ENCODE measurements around the gene SNRNP25. TPM values are rescaled to one million over a fixed set of nuclear protein-coding genes. Genes with fewer than 3 reads are reported as not detected.
A peak's percentile ranks its signal among the peaks of the same experiment; 100 is the strongest.

SNRNP25 gene
- polyA plus RNA-seq, 1 donor, result 21.6 TPM

DNA sequence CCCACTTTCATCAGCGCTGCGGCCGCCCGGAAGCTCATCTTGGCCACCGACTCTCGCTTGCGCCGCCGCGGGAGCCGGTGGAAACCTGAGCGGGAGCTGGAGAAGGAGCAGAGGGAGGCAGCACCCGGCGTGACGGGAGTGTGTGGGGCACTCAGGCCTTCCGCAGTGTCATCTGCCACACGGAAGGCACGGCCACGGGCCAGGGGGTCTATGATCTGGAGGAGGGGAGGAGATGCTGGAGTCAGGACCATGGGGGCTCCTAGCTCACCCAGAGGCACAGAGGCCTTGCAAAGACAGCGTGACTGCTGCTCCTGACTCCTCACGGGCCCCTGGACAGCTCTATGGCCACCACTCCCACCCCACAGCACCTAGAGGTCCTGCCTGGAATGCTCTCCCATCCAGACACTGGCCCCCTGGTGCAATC is 9.4 kb downstream of the SNRNP25 start:
- H3K27me3 ChIP-seq (ENCODE audit: control insufficient read depth, insufficient read depth, low read length), result no peaks in the 10 kb centered on the region
- no CpG with 5 or more reads among the region's 21 CpGs for WGBS (ENCODE audit: insufficient coverage, low lambda C conversion rate)
- no peaks in the 10 kb centered on the region for H3K4me1 ChIP-seq (ENCODE audit: control insufficient read depth, insufficient read depth, low read length)
- H3K9me3 ChIP-seq (ENCODE audit: control insufficient read depth, low read depth, low read length), result no peaks in the 10 kb centered on the region
- peaks cover 53% of the 10 kb centered on the region for H3K36me3 ChIP-seq (ENCODE audit: control insufficient read depth, insufficient read depth, low read length)
- DNase-seq, result no peak
- no peak overlapping the region for H3K4me3 ChIP-seq (ENCODE audit: low read length)
- no peak overlapping the region for H3K27ac ChIP-seq (ENCODE audit: low read length)

GRCh38 chr16:63466-63865 is 9.8 kb downstream of the SNRNP25 start:
- Histone ChIP-seq H3K27me3 (ENCODE audit: control insufficient read depth, insufficient read depth, low read length) (no peaks in the 10 kb centered on the region), H3K4me1 (ENCODE audit: control insufficient read depth, insufficient read depth, low read length) (no peaks in the 10 kb centered on the region), H3K27ac (ENCODE audit: low read length) (no peak overlapping the region), H3K9me3 (ENCODE audit: control insufficient read depth, low read depth, low read length) (no peaks in the 10 kb centered on the region), H3K36me3 (ENCODE audit: control insufficient read depth, insufficient read depth, low read length) (peaks cover 48% of the 10 kb centered on the region), H3K4me3 (ENCODE audit: low read length) (no peak overlapping the region)
- no CpG with 5 or more reads among the region's 16 CpGs for WGBS (ENCODE audit: insufficient coverage, low lambda C conversion rate)
- DNase-seq, result no peak

- H3K4me3 ChIP-seq (ENCODE audit: low read length), result no peak overlapping the region
- peaks cover 40% of the 10 kb centered on the region for H3K36me3 ChIP-seq (ENCODE audit: control insufficient read depth, insufficient read depth, low read length)
- no peak overlapping the region for H3K27ac ChIP-seq (ENCODE audit: low read length)
- WGBS (ENCODE audit: insufficient coverage, low lambda C conversion rate), result no CpG with 5 or more reads among the region's 25 CpGs
- H3K9me3 ChIP-seq (ENCODE audit: control insufficient read depth, low read depth, low read length), result no peaks in the 10 kb centered on the region
- no peak for DNase-seq
- no peaks in the 10 kb centered on the region for H3K4me1 ChIP-seq (ENCODE audit: control insufficient read depth, insufficient read depth, low read length)
- no peaks in the 10 kb centered on the region for H3K27me3 ChIP-seq (ENCODE audit: control insufficient read depth, insufficient read depth, low read length)
Observed at GRCh38 chr16:63998-64913, 10.6 kb downstream of the SNRNP25 start.

DNA sequence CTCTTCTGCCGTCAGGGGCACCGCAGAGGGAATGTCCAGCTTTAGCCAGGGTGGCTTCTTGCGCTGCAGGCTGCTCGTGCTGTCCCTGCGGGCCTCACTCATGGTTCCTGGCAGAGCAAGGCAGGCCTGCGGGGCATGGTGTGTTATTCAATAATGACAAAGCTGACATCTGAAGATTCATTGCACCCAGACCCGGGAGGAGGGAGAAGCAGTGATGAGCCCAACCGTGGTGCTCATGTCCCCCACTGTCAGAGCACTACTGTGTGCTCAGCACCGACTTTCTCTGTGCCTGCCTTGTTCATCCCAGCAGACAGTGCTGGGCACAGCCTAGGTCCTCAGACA is 11.3 kb downstream of the SNRNP25 start:
- peaks cover 34% of the 10 kb centered on the region for H3K36me3 ChIP-seq (ENCODE audit: control insufficient read depth, insufficient read depth, low read length)
- no peak for DNase-seq
- H3K9me3 ChIP-seq (ENCODE audit: control insufficient read depth, low read depth, low read length), result no peaks in the 10 kb centered on the region
- H3K4me1 ChIP-seq (ENCODE audit: control insufficient read depth, insufficient read depth, low read length), result no peaks in the 10 kb centered on the region
- no peak overlapping the region for H3K27ac ChIP-seq (ENCODE audit: low read length)
- no peak overlapping the region for H3K4me3 ChIP-seq (ENCODE audit: low read length)
- no CpG with 5 or more reads among the region's 9 CpGs for WGBS (ENCODE audit: insufficient coverage, low lambda C conversion rate)
- no peaks in the 10 kb centered on the region for H3K27me3 ChIP-seq (ENCODE audit: control insufficient read depth, insufficient read depth, low read length)

DNA sequence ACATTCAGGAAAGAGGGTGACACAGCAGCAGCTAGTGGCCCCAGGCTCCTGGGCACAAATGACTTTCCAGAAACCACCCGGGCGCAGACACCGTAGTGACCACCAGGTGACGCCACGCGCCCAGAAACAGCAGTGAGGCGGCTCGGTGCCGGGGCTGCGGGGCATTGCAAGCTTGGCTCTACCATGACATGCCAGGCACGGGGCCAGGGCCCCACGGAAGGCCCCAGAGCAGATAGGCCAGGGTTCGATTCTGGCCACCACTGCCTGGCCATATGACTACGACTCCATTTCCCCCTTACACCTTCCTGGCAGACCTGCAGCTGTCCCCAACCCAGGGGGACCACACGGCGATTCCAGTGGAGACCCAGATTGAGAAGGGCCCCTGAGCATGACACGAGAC is 12.1 kb downstream of the SNRNP25 start:
- Histone ChIP-seq H3K27me3 (ENCODE audit: control insufficient read depth, insufficient read depth, low read length) (no peaks in the 10 kb centered on the region), H3K27ac (ENCODE audit: low read length) (no peak overlapping the region), H3K4me3 (ENCODE audit: low read length) (no peak overlapping the region), H3K4me1 (ENCODE audit: control insufficient read depth, insufficient read depth, low read length) (peaks cover under 1% of the 10 kb centered on the region), H3K36me3 (ENCODE audit: control insufficient read depth, insufficient read depth, low read length) (peaks cover 28% of the 10 kb centered on the region), H3K9me3 (ENCODE audit: control insufficient read depth, low read depth, low read length) (no peaks in the 10 kb centered on the region)
- peak; percentile 57 to 62 for DNase-seq
- no CpG with 5 or more reads among the region's 17 CpGs for WGBS (ENCODE audit: insufficient coverage, low lambda C conversion rate)

DNA sequence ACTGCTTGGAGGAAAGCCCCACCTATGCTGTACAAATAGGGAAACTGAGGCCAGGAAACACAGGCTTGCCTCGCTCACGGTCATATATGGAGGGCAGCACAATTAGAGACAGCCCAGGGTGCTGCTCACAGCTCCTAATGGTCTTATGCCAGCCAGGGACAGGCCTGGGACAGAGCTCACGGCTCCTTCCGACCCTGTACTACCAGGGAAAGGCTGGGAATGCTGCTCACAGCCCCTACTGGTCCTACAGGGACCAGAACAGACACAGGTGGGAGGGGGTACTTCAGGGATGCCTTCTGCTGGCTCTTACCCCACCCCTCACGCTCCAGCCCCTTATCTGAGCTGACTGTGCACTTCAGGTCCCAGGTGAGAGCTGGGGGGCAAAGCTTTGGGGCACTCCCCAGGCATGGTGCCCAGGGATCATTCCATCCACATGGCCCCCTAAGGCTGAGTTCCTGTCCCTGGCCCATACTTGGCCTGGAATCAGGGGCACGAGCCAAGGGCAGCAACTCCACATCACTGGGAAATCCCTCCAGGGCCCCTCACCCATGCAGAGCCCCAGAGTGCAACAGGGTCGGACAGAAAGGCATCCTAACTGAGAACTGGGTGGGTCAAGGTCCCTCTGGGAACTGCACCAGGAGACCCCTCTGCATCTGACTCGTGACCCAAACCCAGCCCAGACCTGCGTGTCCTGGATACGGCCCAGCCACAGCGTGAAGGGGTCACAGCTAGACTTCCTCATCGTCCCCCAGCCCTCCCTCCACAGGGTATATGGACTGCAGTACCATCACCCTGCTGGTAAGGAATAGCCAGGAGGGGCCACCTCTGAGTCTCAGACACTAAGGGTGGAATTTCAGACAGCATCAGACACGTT is 12.9 kb downstream of the SNRNP25 start:
- Histone ChIP-seq H3K9me3 (ENCODE audit: control insufficient read depth, low read depth, low read length) (no peaks in the 10 kb centered on the region), H3K4me1 (ENCODE audit: control insufficient read depth, insufficient read depth, low read length) (peaks cover 8% of the 10 kb centered on the region), H3K4me3 (ENCODE audit: low read length) (no peak overlapping the region), H3K36me3 (ENCODE audit: control insufficient read depth, insufficient read depth, low read length) (peaks cover 24% of the 10 kb centered on the region), H3K27me3 (ENCODE audit: control insufficient read depth, insufficient read depth, low read length) (no peaks in the 10 kb centered on the region), H3K27ac (ENCODE audit: low read length) (no peak overlapping the region)
- no CpG with 5 or more reads among the region's 13 CpGs for WGBS (ENCODE audit: insufficient coverage, low lambda C conversion rate)
- DNase-seq, result no peak

GRCh38 chr16:67183-67791 is 13.7 kb downstream of the SNRNP25 start:
- WGBS (ENCODE audit: insufficient coverage, low lambda C conversion rate), result no CpG with 5 or more reads among the region's 10 CpGs
- Histone ChIP-seq H3K4me1 (ENCODE audit: control insufficient read depth, insufficient read depth, low read length) (peaks cover 10% of the 10 kb centered on the region), H3K27ac (ENCODE audit: low read length) (no peak overlapping the region)

DNA sequence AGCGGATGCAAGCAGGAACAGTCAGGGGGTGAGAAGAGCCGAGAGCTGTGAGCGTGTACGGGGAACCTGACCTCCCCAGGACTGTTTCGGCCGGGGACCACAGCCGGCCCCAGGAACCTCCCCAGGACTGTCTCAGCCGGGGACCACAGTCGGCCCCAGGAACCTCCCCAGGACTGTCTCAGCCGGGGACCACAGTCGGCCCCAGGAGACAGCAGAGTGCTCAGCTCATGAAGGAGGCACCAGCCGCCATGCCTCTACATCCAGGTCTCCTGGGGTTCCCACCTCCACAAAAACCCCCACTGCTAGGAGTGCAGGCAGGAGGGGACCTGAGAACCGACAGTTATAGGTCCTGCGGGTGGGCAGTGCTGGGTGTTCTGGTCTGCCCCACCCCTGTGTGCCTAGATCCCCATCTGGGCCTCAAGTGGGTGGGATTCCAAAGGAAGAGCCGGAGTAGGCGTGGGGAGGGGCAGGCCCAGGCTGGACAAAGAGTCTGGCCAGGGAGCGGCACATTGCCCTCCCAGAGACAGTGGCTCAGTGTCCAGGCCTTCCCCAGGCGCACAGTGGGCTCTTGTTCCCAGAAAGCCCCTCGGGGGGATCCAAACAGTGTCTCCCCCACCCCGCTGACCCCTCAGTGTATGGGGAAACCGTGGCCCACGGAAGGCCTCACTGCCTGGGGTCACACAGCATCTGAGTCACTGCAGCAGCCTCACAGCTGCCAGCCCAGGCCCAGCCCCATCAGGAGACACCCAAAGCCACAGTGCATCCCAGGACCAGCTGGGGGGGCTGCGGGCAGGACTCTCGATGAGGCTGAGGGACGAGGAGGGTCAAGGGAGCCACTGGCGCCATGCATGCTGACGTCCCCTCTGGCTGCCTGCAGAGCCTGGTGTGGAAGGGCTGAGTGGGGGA is 14.5 kb downstream of the SNRNP25 start:
- no peak for DNase-seq
- no CpG with 5 or more reads among the region's 27 CpGs for whole genome bisulfite sequencing (ENCODE audit: insufficient coverage, low lambda C conversion rate)
- H3K36me3 ChIP-seq (ENCODE audit: control insufficient read depth, insufficient read depth, low read length), result peaks cover 16% of the 10 kb centered on the region
- peaks cover 15% of the 10 kb centered on the region for H3K4me1 ChIP-seq (ENCODE audit: control insufficient read depth, insufficient read depth, low read length)
- no peak overlapping the region for H3K27ac ChIP-seq (ENCODE audit: low read length)
- no peaks in the 10 kb centered on the region for H3K27me3 ChIP-seq (ENCODE audit: control insufficient read depth, insufficient read depth, low read length)
- no peak overlapping the region for H3K4me3 ChIP-seq (ENCODE audit: low read length)
- H3K9me3 ChIP-seq (ENCODE audit: control insufficient read depth, low read depth, low read length), result peaks cover 2% of the 10 kb centered on the region

More at GRCh38 chr16:67183-67791, 13.7 kb downstream of the SNRNP25 start:
- Histone ChIP-seq H3K4me3 (ENCODE audit: low read length) (no peak overlapping the region), H3K9me3 (ENCODE audit: control insufficient read depth, low read depth, low read length) (no peaks in the 10 kb centered on the region), H3K27me3 (ENCODE audit: control insufficient read depth, insufficient read depth, low read length) (no peaks in the 10 kb centered on the region), H3K36me3 (ENCODE audit: control insufficient read depth, insufficient read depth, low read length) (peaks cover 20% of the 10 kb centered on the region)
- no peak for DNase-seq

GRCh38 chr16:69181-69580 is 15.6 kb downstream of the SNRNP25 start:
- Histone ChIP-seq H3K4me1 (ENCODE audit: control insufficient read depth, insufficient read depth, low read length) (peaks cover 15% of the 10 kb centered on the region), H3K4me3 (ENCODE audit: low read length) (no peak overlapping the region), H3K27ac (ENCODE audit: low read length) (no peak overlapping the region), H3K36me3 (ENCODE audit: control insufficient read depth, insufficient read depth, low read length) (peaks cover 6% of the 10 kb centered on the region), H3K9me3 (ENCODE audit: control insufficient read depth, low read depth, low read length) (peaks cover 2% of the 10 kb centered on the region), H3K27me3 (ENCODE audit: control insufficient read depth, insufficient read depth, low read length) (peaks cover 3% of the 10 kb centered on the region)
- DNase-seq, result no peak
- WGBS (ENCODE audit: insufficient coverage, low lambda C conversion rate), result no CpG with 5 or more reads among the region's 8 CpGs

Data from large intestine (tissue), 3 donors.